OCI-LY1 (cell line): ENCODE results near the gene ACSL4.

Experiments
- CTCF ChIP-seq: fragments of 200-600 bp; sonication (generic), shearing (Covaris generic); IDR thresholded peaks from 2 replicates; pipeline ENCODE4 v1.5.1; 2017; ENCODE audit warnings: mild to moderate bottlenecking, antibody characterized with exemption, low read length, moderate library complexity, mixed read lengths
- EZH2 ChIP-seq: fragments of 200-600 bp; sonication (generic), shearing (Covaris generic); IDR thresholded peaks from 2 replicates; pipeline ENCODE4 v1.8.0; 2017; ENCODE audit warnings: borderline replicate concordance, mixed run types, mild to moderate bottlenecking, antibody characterized with exemption, low read length, moderate library complexity, mixed read lengths

GRCh38 chrX:109672239-109672638 lies 60.8 kb downstream of the ACSL4 start:
- TF ChIP-seq CTCF (no peak), EZH2 (no peak)
